Measurements from ENCODE around the gene DNAH14.
"Not testable (repeated sequence)": the region's sequence is repeated elsewhere in the genome, so short reads cannot be mapped to it uniquely, and the experiment has no call there.

DNAH14 gene

DNA sequence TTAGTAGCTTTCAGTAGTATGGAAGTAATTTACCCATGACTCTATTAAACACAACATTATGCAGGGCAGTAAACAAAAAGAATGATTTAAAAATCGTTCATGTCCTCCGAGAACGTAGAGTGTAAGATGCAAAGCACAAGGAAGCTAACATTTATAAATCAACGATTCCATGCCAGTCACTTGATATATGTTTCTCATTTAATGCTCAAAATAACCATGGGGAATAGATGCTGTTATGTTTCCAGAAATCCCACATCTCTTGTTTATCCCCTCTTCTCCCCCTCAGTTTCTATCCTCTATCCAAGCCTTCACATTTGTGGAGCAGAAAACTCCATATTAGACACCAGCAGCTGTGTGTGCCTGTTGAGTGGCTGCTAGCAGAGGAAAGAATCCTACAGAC lies 445.5 kb downstream of the DNAH14 start:
- TF ChIP-seq, protein P1, sequence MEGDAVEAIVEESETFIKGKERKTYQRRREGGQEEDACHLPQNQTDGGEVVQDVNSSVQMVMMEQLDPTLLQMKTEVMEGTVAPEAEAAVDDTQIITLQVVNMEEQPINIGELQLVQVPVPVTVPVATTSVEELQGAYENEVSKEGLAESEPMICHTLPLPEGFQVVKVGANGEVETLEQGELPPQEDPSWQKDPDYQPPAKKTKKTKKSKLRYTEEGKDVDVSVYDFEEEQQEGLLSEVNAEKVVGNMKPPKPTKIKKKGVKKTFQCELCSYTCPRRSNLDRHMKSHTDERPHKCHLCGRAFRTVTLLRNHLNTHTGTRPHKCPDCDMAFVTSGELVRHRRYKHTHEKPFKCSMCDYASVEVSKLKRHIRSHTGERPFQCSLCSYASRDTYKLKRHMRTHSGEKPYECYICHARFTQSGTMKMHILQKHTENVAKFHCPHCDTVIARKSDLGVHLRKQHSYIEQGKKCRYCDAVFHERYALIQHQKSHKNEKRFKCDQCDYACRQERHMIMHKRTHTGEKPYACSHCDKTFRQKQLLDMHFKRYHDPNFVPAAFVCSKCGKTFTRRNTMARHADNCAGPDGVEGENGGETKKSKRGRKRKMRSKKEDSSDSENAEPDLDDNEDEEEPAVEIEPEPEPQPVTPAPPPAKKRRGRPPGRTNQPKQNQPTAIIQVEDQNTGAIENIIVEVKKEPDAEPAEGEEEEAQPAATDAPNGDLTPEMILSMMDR (IDR thresholded peaks at IDR 0.05; ENCODE audit: control extremely low read depth, extremely low read depth, low read depth, missing control alignments), result no peak
- POLR2A ChIA-PET, result no interaction called here
- no peak for DNase-seq (ENCODE audit: extremely low spot score)
- CTCF ChIA-PET, result interaction anchor here (0.8 kb wide), 1 partner anchor 10 kb away, joined by 3 read pairs; no protein-coding TSS in a partner anchor

DNA sequence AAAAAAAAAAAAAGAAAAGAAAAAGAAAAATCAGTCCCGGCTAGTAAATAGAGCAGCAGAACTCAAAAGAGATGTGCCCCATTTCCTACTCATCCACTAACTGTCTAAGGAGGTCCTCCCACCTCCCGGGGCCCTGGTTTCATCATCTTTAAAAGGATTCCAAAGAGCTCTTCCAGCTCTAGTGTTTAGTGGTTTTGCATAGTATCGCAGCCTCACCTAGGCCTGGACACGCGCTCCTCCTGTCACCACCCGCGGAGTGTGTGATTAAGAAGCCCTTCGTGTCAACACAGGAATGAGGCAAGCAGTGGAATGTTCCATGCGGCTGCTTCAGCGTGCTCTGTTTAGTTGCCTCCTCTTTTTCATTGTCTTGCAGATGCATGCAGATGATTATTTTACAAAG lies 449.4 kb downstream of the DNAH14 start:
- DNase-seq (ENCODE audit: extremely low spot score), result no peak
- TF ChIP-seq, protein P1 (IDR thresholded peaks at IDR 0.05; ENCODE audit: control extremely low read depth, extremely low read depth, low read depth, missing control alignments), result no peak
- ChIA-PET CTCF (interaction anchor here (0.8 kb wide), 1 partner anchor 96 kb away, joined by 3 read pairs; no protein-coding TSS in a partner anchor), POLR2A (no interaction called here)

DNA sequence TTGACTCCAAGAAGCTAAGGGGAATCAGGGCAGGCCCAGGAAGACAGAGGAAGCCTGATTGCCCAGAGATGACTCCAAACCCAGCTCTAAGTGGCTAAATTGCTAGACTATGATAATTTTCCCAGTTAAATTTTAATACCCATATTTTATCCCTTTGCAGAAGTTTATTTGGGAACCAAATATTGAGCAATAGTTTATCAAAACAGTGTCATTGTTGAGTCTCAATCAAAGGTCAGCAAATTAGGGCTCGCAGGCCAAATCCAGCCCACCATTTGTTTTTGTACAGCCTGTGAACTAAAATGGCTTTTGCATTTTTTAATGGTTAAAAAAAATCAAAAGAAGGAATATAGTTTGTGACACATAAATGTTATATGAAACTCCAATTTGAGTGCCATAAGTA lies 451.2 kb downstream of the DNAH14 start:
- TF ChIP-seq, protein P1 (IDR thresholded peaks at IDR 0.05; ENCODE audit: control extremely low read depth, extremely low read depth, low read depth, missing control alignments), result no peak
- ChIA-PET POLR2A (no interaction called here), CTCF (interaction anchor here (1.4 kb wide), 1 partner anchor 43 kb away, joined by 3 read pairs; no protein-coding TSS in a partner anchor)
- no peak for DNase-seq (ENCODE audit: extremely low spot score)

DNA sequence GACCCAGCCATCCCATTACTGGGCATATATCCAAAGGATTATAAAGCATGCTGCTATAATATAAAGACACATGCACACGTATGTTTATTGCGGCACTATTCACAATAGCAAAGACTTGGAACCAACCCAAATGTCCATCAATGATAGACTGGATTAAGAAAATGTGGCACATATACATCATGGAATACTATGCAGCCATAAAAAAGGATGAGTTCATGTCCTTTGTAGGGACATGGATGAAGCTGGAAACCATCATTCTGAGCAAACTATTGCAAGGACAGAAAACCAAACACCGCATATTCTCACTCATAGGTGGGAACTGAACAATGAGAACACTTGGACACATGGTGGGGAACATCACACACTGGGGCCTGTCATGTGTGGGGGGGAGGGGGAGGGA lies 457.4 kb downstream of the DNAH14 start:
- POLR2A ChIA-PET, result not testable (repeated sequence)

DNA sequence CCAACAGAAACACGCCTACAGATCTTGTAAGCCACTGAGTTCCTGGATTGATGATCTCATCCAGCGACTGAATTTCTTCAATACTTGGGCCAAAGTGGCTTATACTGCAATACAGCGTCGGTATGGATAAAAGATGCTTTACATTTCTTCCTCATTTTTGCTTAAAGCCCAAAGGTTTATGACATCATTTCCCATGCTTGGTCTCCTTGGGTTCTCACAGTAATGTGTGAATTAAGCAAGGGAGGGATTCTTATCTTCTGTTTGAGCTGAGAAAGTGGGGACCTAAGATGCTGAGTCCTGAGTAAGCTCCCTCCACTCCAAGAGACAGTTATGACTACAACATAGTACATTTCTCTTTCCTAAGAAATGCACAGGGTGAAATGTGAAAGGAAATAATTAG lies 458.9 kb downstream of the DNAH14 start:
- TF ChIP-seq, protein P1 (IDR thresholded peaks at IDR 0.05; ENCODE audit: control extremely low read depth, extremely low read depth, low read depth, missing control alignments), result no peak
- DNase-seq (ENCODE audit: extremely low spot score), result no peak
- POLR2A ChIA-PET, result interaction anchor here (0.6 kb wide), 1 partner anchor 12 kb away, joined by 7 read pairs; no protein-coding TSS in a partner anchor
- CTCF ChIA-PET, result interaction anchor here (1.5 to 1.6 kb wide), 2 partner anchors 12 to 79 kb away, joined by 3 to 5 read pairs; no protein-coding TSS in a partner anchor

More for the DNA sequence above, 457.4 kb downstream of the DNAH14 start:
- CTCF ChIA-PET; DNase-seq (ENCODE audit: extremely low spot score): not testable (repeated sequence)

DNA sequence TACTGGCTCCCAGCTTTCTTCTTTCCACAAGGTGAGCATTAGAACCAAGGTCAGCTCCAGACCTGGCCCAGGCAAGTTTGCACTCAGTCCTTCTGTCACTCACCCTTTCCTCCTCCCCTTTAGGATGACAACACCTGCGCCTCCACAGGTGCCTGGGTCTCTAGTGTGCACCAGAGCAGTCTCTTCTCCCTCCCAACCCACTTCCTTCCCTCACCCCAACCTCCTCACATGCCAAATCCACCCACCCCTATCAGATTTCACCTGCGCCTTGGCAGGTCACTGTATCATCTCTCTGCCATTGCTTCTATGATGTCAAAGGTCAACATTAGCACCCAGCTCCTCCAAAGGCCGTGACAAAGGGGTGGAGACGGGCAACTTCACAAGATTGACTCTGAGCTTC lies 460.4 kb downstream of the DNAH14 start:
- ChIA-PET POLR2A (no interaction called here), CTCF (no interaction called here)
- TF ChIP-seq, protein P1 (IDR thresholded peaks at IDR 0.05; ENCODE audit: control extremely low read depth, extremely low read depth, low read depth, missing control alignments), result no peak
- DNase-seq (ENCODE audit: extremely low spot score), result no peak

DNA sequence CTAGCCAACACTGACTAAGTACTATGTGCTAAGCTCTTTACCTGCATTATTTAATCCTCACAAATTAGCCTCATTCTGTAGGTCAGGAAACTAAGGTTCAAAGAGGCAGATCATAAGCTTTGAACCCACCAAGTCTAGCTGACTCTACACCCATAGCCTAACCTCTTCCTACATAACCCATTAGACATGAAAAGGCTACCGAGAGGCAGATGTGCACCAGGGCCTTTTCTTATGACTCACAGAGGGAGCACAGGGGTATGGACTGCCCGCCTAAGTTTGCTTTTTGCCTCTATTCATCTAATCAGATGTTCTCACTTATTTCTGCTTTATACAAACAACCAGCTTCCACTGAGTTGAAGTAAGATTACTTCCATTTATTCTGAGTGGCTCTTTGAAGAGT lies 466.9 kb downstream of the DNAH14 start:
- POLR2A ChIA-PET, result no interaction called here
- CTCF ChIA-PET, result interaction anchor here (0.8 to 1.5 kb wide), 2 partner anchors 13 to 17 kb away, joined by 3 read pairs; no protein-coding TSS in a partner anchor
- no peak for DNase-seq (ENCODE audit: extremely low spot score)
- TF ChIP-seq, protein P1 (IDR thresholded peaks at IDR 0.05; ENCODE audit: control extremely low read depth, extremely low read depth, low read depth, missing control alignments), result no peak

Measured in GM10248 (cell line).